H1 (cell line): ENCODE measurements around the gene TECPR2. TPM values are rescaled to one million over a fixed set of nuclear protein-coding genes. Genes with fewer than 3 reads are reported as not detected.
A peak's percentile ranks its signal among the peaks of the same experiment; 100 is the strongest.

ENCODE experiments used
- CTCF ChIA-PET: fragments of 300-600 bp; sonication (Branson Sonifier 250); formaldehyde crosslinking; loops from one replicate; lab custom pipeline; 2021; ENCODE audit not compliant: partially characterized antibody; lab: Charles Lee
- POLR2A ChIA-PET: fragments of 300-600 bp; sonication (Branson Sonifier 250); formaldehyde crosslinking; loops from one replicate; lab custom pipeline; 2021; ENCODE audit warnings: inconsistent platforms; ENCODE audit not compliant: partially characterized antibody; lab: Charles Lee
- DNase-seq, 2 experiments: peaks; one replicate each; pipeline versions ENCODE4 v3.0.0 to v3.0.0-alpha.2; 2010 to 2022; ENCODE audit warnings: low spot score in 2 of 2, low read depth in 1 of 2, mixed read lengths in 1 of 2
- FAIRE-seq: peaks from 2 replicates; lab custom pipeline; 2011; peaks lifted over from hg19 to GRCh38; lab: Jason Lieb, UNC
- H2AFZ ChIP-seq: 2 replicates; pipeline ENCODE4 v1.8.1; 2012; ENCODE audit warnings: low read length, inconsistent platforms
- H2AK5ac ChIP-seq: 2 replicates; pipeline ENCODE4 v1.6.1; 2013; ENCODE audit warnings: low read depth, low read length
- H2BK120ac ChIP-seq: replicated peaks from 2 replicates; pipeline ENCODE3; 2013; ENCODE audit warnings: low read depth, low read length, inconsistent platforms
- H2BK12ac ChIP-seq: 2 replicates; pipeline ENCODE4 v1.6.1; 2013; ENCODE audit warnings: low read depth, low read length
- H2BK15ac ChIP-seq: 2 replicates; pipeline ENCODE4 v1.6.1; 2013; ENCODE audit warnings: low read length
- H2BK20ac ChIP-seq: 2 replicates; pipeline ENCODE4 v1.6.1; 2013; ENCODE audit warnings: low read length
- H2BK5ac ChIP-seq: 2 replicates; pipeline ENCODE4 v1.6.1; 2013; ENCODE audit warnings: low read depth, low read length
- H3K14ac ChIP-seq: 2 replicates; pipeline ENCODE4 v1.6.1; 2013; ENCODE audit warnings: inconsistent platforms; ENCODE audit not compliant: insufficient read length
- H3K18ac ChIP-seq: 2 replicates; pipeline ENCODE4 v1.6.1; 2013; ENCODE audit warnings: low read length; ENCODE audit errors: extremely low read depth
- H3K23ac ChIP-seq: 2 replicates; pipeline ENCODE4 v1.6.1; 2013; ENCODE audit warnings: inconsistent platforms; ENCODE audit not compliant: insufficient read length
- H3K23me2 ChIP-seq: 2 replicates; pipeline ENCODE4 v1.6.1; 2013; ENCODE audit warnings: low read depth, low read length
- H3K27ac ChIP-seq: 2 replicates; pipeline ENCODE4 v1.6.1; 2011; ENCODE audit warnings: low read depth, low read length, inconsistent platforms
- H3K27me3 ChIP-seq, 4 experiments: replicated peaks in 1 of 4; 1 replicate in 1 of 4; 2 replicates in 3 of 4; pipeline versions ENCODE4 v1.6.1 to v1.8.1; 2011 to 2013; ENCODE audit warnings: low read length in 3 of 4, mild to moderate bottlenecking in 3 of 4, inconsistent platforms in 2 of 4, mixed read lengths in 2 of 4, moderate library complexity in 1 of 4; ENCODE audit not compliant: control insufficient read depth in 3 of 4, insufficient read depth in 3 of 4; ENCODE audit errors: extremely low read depth in 1 of 4
- H3K36me3 ChIP-seq, 4 experiments: 2 replicates each; pipeline versions ENCODE4 v1.6.1 to v1.8.1; 2011 to 2013; ENCODE audit warnings: mild to moderate bottlenecking in 4 of 4, low read length in 3 of 4, moderate library complexity in 2 of 4, control low read depth in 1 of 4, inconsistent platforms in 1 of 4; ENCODE audit not compliant: insufficient read depth in 4 of 4, control insufficient read depth in 2 of 4
- H3K4ac ChIP-seq: replicated peaks from 2 replicates; pipeline ENCODE3; 2013; ENCODE audit warnings: low read length, low read depth, mixed read lengths, inconsistent platforms; ENCODE audit not compliant: insufficient read length
- H3K4me1 ChIP-seq, 4 experiments: replicated peaks in 1 of 4; 1 replicate in 1 of 4; 2 replicates in 3 of 4; pipeline versions ENCODE4 v1.6.1 to v1.8.1; 2011 to 2013; ENCODE audit warnings: low read length in 3 of 4, inconsistent platforms in 2 of 4, mixed read lengths in 1 of 4; ENCODE audit not compliant: insufficient read depth in 4 of 4, control insufficient read depth in 3 of 4
- H3K4me2 ChIP-seq, 2 experiments: 2 replicates each; pipeline versions ENCODE4 v1.6.1 to v1.8.1; 2011 to 2013; ENCODE audit warnings: low read depth in 2 of 2, low read length in 2 of 2, control low read depth in 1 of 2, inconsistent platforms in 1 of 2, mild to moderate bottlenecking in 1 of 2; ENCODE audit not compliant: insufficient read depth in 1 of 2
- H3K4me3 ChIP-seq, 4 experiments: fragments of 200-600, 300-600 bp in 1 of 4; sonication (generic), shearing (Covaris generic), sonication (Bioruptor Twin) in 1 of 4; 2 replicates each; pipeline versions ENCODE4 v1.5.1 to v1.8.1; 2011 to 2016; ENCODE audit warnings: low read length in 4 of 4, low read depth in 3 of 4, control low read depth in 2 of 4, inconsistent platforms in 2 of 4, mild to moderate bottlenecking in 2 of 4, mixed read lengths in 1 of 4, moderate library complexity in 1 of 4; ENCODE audit not compliant: insufficient read depth in 2 of 4; ENCODE audit errors: extremely low read depth in 1 of 4
- H3K56ac ChIP-seq: replicated peaks from 2 replicates; pipeline ENCODE3; 2013; ENCODE audit warnings: low read depth, mild to moderate bottlenecking, mixed read lengths, low read length, inconsistent platforms; ENCODE audit not compliant: insufficient read length
- H3K79me1 ChIP-seq: 2 replicates; pipeline ENCODE4 v1.6.1; 2013; ENCODE audit warnings: low read depth, low read length, control low read depth
- H3K79me2 ChIP-seq, 2 experiments: 2 replicates each; pipeline versions ENCODE4 v1.6.1 to v1.8.1; 2012 to 2013; ENCODE audit warnings: low read length in 2 of 2, mild to moderate bottlenecking in 2 of 2, inconsistent platforms in 1 of 2; ENCODE audit not compliant: insufficient read depth in 2 of 2, control insufficient read depth in 1 of 2
- H3K9ac ChIP-seq, 4 experiments: replicated peaks in 1 of 4; 1 replicate in 1 of 4; 2 replicates in 3 of 4; pipeline versions ENCODE4 v1.6.1 to v1.8.1; 2011 to 2013; ENCODE audit warnings: low read depth in 3 of 4, low read length in 3 of 4, control low read depth in 2 of 4, mild to moderate bottlenecking in 2 of 4, moderate library complexity in 2 of 4, inconsistent platforms in 1 of 4; ENCODE audit errors: extremely low read depth in 1 of 4
- H3K9me3 ChIP-seq, 2 experiments: 2 replicates each; pipeline versions ENCODE4 v1.6.1 to v1.8.1; 2012 to 2013; ENCODE audit warnings: mild to moderate bottlenecking in 2 of 2, moderate library complexity in 2 of 2, control low read depth in 1 of 2, inconsistent platforms in 1 of 2, low read depth in 1 of 2, low read length in 1 of 2, mixed read lengths in 1 of 2; ENCODE audit not compliant: insufficient read depth in 2 of 2
- H4K20me1 ChIP-seq, 2 experiments: replicated peaks in 1 of 2; 2 replicates each; pipeline versions ENCODE3 to v1.8.1; 2011 to 2013; ENCODE audit warnings: inconsistent platforms in 2 of 2, low read length in 2 of 2, mild to moderate bottlenecking in 1 of 2; ENCODE audit not compliant: insufficient read depth in 2 of 2, control insufficient read depth in 1 of 2
- H4K5ac ChIP-seq: 2 replicates; pipeline ENCODE4 v1.6.1; 2013; ENCODE audit warnings: low read length, low read depth, mixed read lengths, inconsistent platforms; ENCODE audit not compliant: insufficient read length
- H4K8ac ChIP-seq: 2 replicates; pipeline ENCODE4 v1.8.0; 2013; ENCODE audit warnings: mild to moderate bottlenecking, moderate library complexity, low read length, inconsistent platforms; ENCODE audit not compliant: insufficient read depth; ENCODE audit errors: extremely low read depth
- H4K91ac ChIP-seq: replicated peaks from 2 replicates; pipeline ENCODE3; 2013; ENCODE audit warnings: low read length, mixed read lengths, inconsistent platforms; ENCODE audit not compliant: insufficient read length
- BACH1 ChIP-seq: IDR thresholded peaks from 2 replicates; pipeline ENCODE4 v1.6.1; 2012; ENCODE audit warnings: low read length, improper control_type of control experiment
- BCL11A ChIP-seq, 2 experiments: IDR thresholded peaks; one replicate each; pipeline ENCODE4 v1.6.1; 2011; ENCODE audit warnings: low read depth in 2 of 2, low read length in 2 of 2, mild to moderate bottlenecking in 2 of 2
- CTBP2 ChIP-seq: IDR thresholded peaks from 2 replicates; pipeline ENCODE4 v1.7.0; 2011; ENCODE audit warnings: borderline replicate concordance, mild to moderate bottlenecking, moderate library complexity, mixed read lengths, low read length; ENCODE audit not compliant: insufficient read depth, insufficient read length
- CTCF ChIP-seq, 3 experiments: IDR thresholded peaks; 1 replicate in 2 of 3; 2 replicates in 1 of 3; pipeline versions ENCODE4 v1.5.1 to v1.6.1; 2011; ENCODE audit warnings: low read length in 3 of 3, mild to moderate bottlenecking in 3 of 3, inconsistent platforms in 2 of 3, low read depth in 1 of 3, moderate library complexity in 1 of 3; ENCODE audit not compliant: insufficient read depth in 1 of 3; ENCODE audit errors: control extremely low read depth in 1 of 3
- MAFK ChIP-seq: IDR thresholded peaks from 2 replicates; pipeline ENCODE4 v1.6.1; 2012; ENCODE audit warnings: low read depth, mild to moderate bottlenecking, improper control_type of control experiment, low read length
- NANOG ChIP-seq: IDR thresholded peaks from 2 replicates; pipeline ENCODE4 v1.6.1; 2011; ENCODE audit warnings: low read length, low read depth, mild to moderate bottlenecking, inconsistent platforms; ENCODE audit not compliant: insufficient read depth, poor library complexity, severe bottlenecking
- SRF ChIP-seq: IDR thresholded peaks from 2 replicates; pipeline ENCODE4 v1.6.1; 2011; ENCODE audit warnings: mild to moderate bottlenecking, low read depth, low read length, moderate library complexity
- TBP ChIP-seq: IDR thresholded peaks from 2 replicates; pipeline ENCODE4 v1.6.1; 2011; ENCODE audit warnings: low read depth, low read length, improper control_type of control experiment
- WGBS, 2 experiments: shearing (Covaris generic) in 1 of 2; methylation state at CpG; one replicate each; pipeline versions ENCODE4 v1.1.6 to v1.1.7; 2013 to 2015; ENCODE audit warnings: low lambda C conversion rate in 2 of 2, mixed read lengths in 2 of 2, inconsistent platforms in 1 of 2, low coverage in 1 of 2, missing lambda C conversion rate in 1 of 2; ENCODE audit not compliant: insufficient replicate concordance in 2 of 2, insufficient coverage in 1 of 2, insufficient read length in 1 of 2; ENCODE audit errors: extremely low coverage in 1 of 2, missing lambda C conversion rate in 1 of 2; 5-methylcytosine and 5-hydroxymethylcytosine counted together
- polyA plus RNA-seq, 7 experiments: library from polyadenylated mRNA; depleted of rRNA in 3 of 7; stranded (reverse) in 5 of 7; unstranded in 2 of 7; fragments of >200 nt in 5 of 7; fragments of 200-250 nt in 2 of 7; gene quantifications; 1 replicate in 5 of 7; 2 replicates in 1 of 7; 4 replicates in 1 of 7; pipeline versions ENCODE4 v1.2.1 to v1.2.3, GENCODE V29; 2011 to 2013; ENCODE audit warnings: missing spikeins in 2 of 7, mixed read lengths in 2 of 7
- total RNA-seq: library from RNA; stranded (reverse); fragmentation: NEBNext Ultra II Directional; extraction: Animal tissue kit (Norgen Biotek cat#: 25700); gene quantifications from 2 replicates; pipeline ENCODE4 v1.2.1, GENCODE V29; 2021

The TECPR2 gene
- total and polyA plus RNA-seq, 2 of the 8 experiments (the other 6 are each of a cell fraction or from before 2014, with no cell fraction given), result 6.8 to 19.4 TPM

GRCh38 chr14:102524451-102525218 lies 161.9 kb downstream of the TECPR2 start:
- no peak overlapping the region for H4K8ac ChIP-seq
- H2BK20ac ChIP-seq, result no peak overlapping the region
- H3K4me3 ChIP-seq, result peak overlapping the region; percentile 33 to 67 (median 49); a peak in 7 of 8 replicates
- H2BK12ac ChIP-seq, result 0 out of 2 replicates have a peak overlapping the region, but pooled peaks have one; percentile 80
- H3K56ac ChIP-seq, result peak overlapping the region; percentile 13
- no peaks in the 10 kb centered on the region for H4K20me1 ChIP-seq
- 8% methylated on average over 31 of the region's 32 CpGs; no CpG with 5 or more reads in 1 of the 2 experiments for WGBS, 2 experiments
- peak overlapping the region; percentile 38 for H3K4ac ChIP-seq
- no peak overlapping the region for H3K27ac ChIP-seq
- no peak overlapping the region for H3K14ac ChIP-seq
- no peak overlapping the region for H3K23ac ChIP-seq
- peak overlapping the region; percentile 62; the same call in 1 of the 2 replicates for H2BK5ac ChIP-seq
- H3K27me3 ChIP-seq, result no peaks in the 10 kb centered on the region
- H3K79me1 ChIP-seq, result no peaks in the 10 kb centered on the region
- H3K23me2 ChIP-seq, result peaks cover 3% of the 10 kb centered on the region; the same call in 1 of the 2 replicates
- peaks cover 0 to 10% (median 0%) of the 10 kb centered on the region in 4 experiments; a peak in 2 of 7 replicates for H3K4me1 ChIP-seq
- H2BK15ac ChIP-seq, result 0 out of 2 replicates have a peak overlapping the region, but pooled peaks have one; percentile 46
- H2AFZ ChIP-seq, result peak overlapping the region; percentile 63
- peak overlapping the region; percentile 18 for H2BK120ac ChIP-seq
- peak overlapping the region; percentile 83 to 89 for H3K4me2 ChIP-seq
- H4K5ac ChIP-seq, result peak overlapping the region; percentile 75
- peak overlapping the region; percentile 92 for H4K91ac ChIP-seq
- no peaks in the 10 kb centered on the region for H3K36me3 ChIP-seq
- ChIA-PET POLR2A (interaction anchor here (0.8 to 1.7 kb wide), 10 partner anchors 11 to 263 kb away, joined by 3 to 6 read pairs (median 3); partner anchors contain the start of gene ANKRD9), CTCF (interaction anchor here (0.6 to 2.3 kb wide), 30 partner anchors 10 to 790 kb away, joined by 3 to 15 read pairs (median 3); no protein-coding TSS in a partner anchor)
- peak overlapping the region in 2 of 4 experiments; percentile 19 to 24; a peak in 1 of 7 replicates for H3K9ac ChIP-seq
- H2AK5ac ChIP-seq, result no peak overlapping the region
- peak overlapping the region; percentile 93 for H3K18ac ChIP-seq
- FAIRE-seq (peak; percentile 77), DNase-seq (peak; percentile 99 to 100)
- no peaks in the 10 kb centered on the region for H3K79me2 ChIP-seq
- H3K9me3 ChIP-seq, result no peaks in the 10 kb centered on the region
- TF ChIP-seq CTCF (IDR thresholded peaks at IDR 0.05; ENCODE audit: control extremely low read depth in 1 of 3, insufficient read depth in 1 of 3, low read depth in 1 of 3, low read length in 3 of 3) (peak; percentile 89 to 97 (median 91)), MAFK (no peak), TBP (peak; percentile 71; the same call in 1 of the 2 replicates), SRF (no peak), BACH1 (no peak), NANOG (peak; percentile 29), CTBP2 (peak; percentile 48), BCL11A (IDR thresholded peaks at IDR 0.05; ENCODE audit: low read depth in 2 of 2, low read length in 2 of 2) (no peak)
